NT2/D1 (cell line): ENCODE results near the gene TRA2B.

Source experiments
- SUZ12 ChIP-seq: IDR thresholded peaks from 2 replicates; pipeline ENCODE4 v1.6.1; 2011; ENCODE audit not compliant: insufficient read length, insufficient read depth; ENCODE audit errors: extremely low read depth
- YY1 ChIP-seq: IDR thresholded peaks from 2 replicates; pipeline ENCODE4 v1.6.1; 2011; ENCODE audit not compliant: insufficient read length, insufficient read depth
- ZNF274 ChIP-seq: IDR thresholded peaks from 2 replicates; pipeline ENCODE4 v1.6.1; 2011; ENCODE audit warnings: mild to moderate bottlenecking, low read depth, low read length

DNA sequence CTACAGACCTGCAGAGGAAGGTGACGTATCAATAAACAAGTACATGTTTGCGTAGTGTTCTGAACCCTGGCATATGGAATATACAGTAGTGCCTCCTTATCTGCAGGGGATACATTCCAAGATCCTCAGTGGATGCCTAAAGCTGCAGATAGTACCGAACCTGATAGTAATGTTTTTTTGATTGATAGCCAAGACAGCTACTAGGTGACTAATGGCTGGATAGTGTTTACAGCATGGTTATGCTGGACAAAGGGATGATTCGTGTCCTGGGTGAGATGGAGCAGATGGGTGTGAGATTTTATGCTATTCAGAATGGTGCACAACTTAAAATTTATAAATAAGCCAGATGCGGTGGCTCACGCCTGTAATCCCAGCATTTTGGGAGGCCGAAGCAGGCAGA lies 57.2 kb downstream of the TRA2B start:
- TF ChIP-seq YY1 = no peak
- TF ChIP-seq SUZ12 = no peak
- TF ChIP-seq ZNF274 = no peak
